ENCODE measurements around the gene UBE2E2.
A peak's percentile ranks its signal among the peaks of the same experiment; 100 is the strongest.

The UBE2E2 gene

GRCh38 chr3:23198801-23199200 lies 4.3 kb upstream of the UBE2E2 start:
- DNase-seq (ENCODE audit: low read depth) = peak; percentile 91

GRCh38 chr3:23199649-23200048 lies 3.5 kb upstream of the UBE2E2 start:
- no peak for DNase-seq (ENCODE audit: low read depth)

- DNase-seq (ENCODE audit: low read depth) = no peak
Observed at GRCh38 chr3:23201154-23201838, 1.8 kb upstream of the UBE2E2 start.

- DNase-seq (ENCODE audit: low read depth) = peak; percentile 13
Observed at GRCh38 chr3:23202203-23202920, 765 bp upstream of the UBE2E2 start.

- peak; percentile 3 for DNase-seq (ENCODE audit: low read depth)
Observed at GRCh38 chr3:23203708-23204330, 692 bp downstream of the UBE2E2 start.

- DNase-seq (ENCODE audit: low read depth) = no peak
Observed at GRCh38 chr3:23206366-23206765, 3.2 kb downstream of the UBE2E2 start.

GRCh38 chr3:23209103-23209502 lies 6.0 kb downstream of the UBE2E2 start:
- DNase-seq (ENCODE audit: low read depth) = no peak

GRCh38 chr3:23209747-23210487 lies 6.8 kb downstream of the UBE2E2 start:
- no peak for DNase-seq (ENCODE audit: low read depth)

GRCh38 chr3:23213813-23214212 lies 10.7 kb downstream of the UBE2E2 start:
- DNase-seq (ENCODE audit: low read depth) = no peak

- DNase-seq (ENCODE audit: low read depth) = no peak
Observed at GRCh38 chr3:23217872-23218554, 14.9 kb downstream of the UBE2E2 start.

- DNase-seq (ENCODE audit: low read depth) = no peak
Observed at GRCh38 chr3:23219117-23219516, 16.0 kb downstream of the UBE2E2 start.

- no peak for DNase-seq (ENCODE audit: low read depth)
Observed at GRCh38 chr3:23219552-23219951, 16.4 kb downstream of the UBE2E2 start.

- DNase-seq (ENCODE audit: low read depth) = no peak
Observed at GRCh38 chr3:23221136-23221535, 18.0 kb downstream of the UBE2E2 start.

- DNase-seq (ENCODE audit: low read depth) = peak; percentile 35
Observed at GRCh38 chr3:23232016-23232415, 28.9 kb downstream of the UBE2E2 start.

GRCh38 chr3:23232854-23233253 lies 29.7 kb downstream of the UBE2E2 start:
- DNase-seq (ENCODE audit: low read depth) = no peak

- DNase-seq (ENCODE audit: low read depth) = no peak
Observed at GRCh38 chr3:23235264-23235663, 32.1 kb downstream of the UBE2E2 start.

GRCh38 chr3:23236890-23237289 lies 33.8 kb downstream of the UBE2E2 start:
- no peak for DNase-seq (ENCODE audit: low read depth)

- DNase-seq (ENCODE audit: low read depth) = no peak
Observed at GRCh38 chr3:23238156-23238555, 35.0 kb downstream of the UBE2E2 start.

- DNase-seq (ENCODE audit: low read depth) = no peak
Observed at GRCh38 chr3:23238578-23238977, 35.5 kb downstream of the UBE2E2 start.

- DNase-seq (ENCODE audit: low read depth) = peak; percentile 9
Observed at GRCh38 chr3:23239211-23240068, 36.3 kb downstream of the UBE2E2 start.

Measured in fibroblast of gingiva (primary cell).